Fibroblast of skin of right quadriceps (primary cell): ENCODE results near the gene RPAP3.

ENCODE experiments used
- DNase-seq: peaks from one replicate; pipeline ENCODE4 v3.0.0-alpha.2; 2013

RPAP3 gene

DNA sequence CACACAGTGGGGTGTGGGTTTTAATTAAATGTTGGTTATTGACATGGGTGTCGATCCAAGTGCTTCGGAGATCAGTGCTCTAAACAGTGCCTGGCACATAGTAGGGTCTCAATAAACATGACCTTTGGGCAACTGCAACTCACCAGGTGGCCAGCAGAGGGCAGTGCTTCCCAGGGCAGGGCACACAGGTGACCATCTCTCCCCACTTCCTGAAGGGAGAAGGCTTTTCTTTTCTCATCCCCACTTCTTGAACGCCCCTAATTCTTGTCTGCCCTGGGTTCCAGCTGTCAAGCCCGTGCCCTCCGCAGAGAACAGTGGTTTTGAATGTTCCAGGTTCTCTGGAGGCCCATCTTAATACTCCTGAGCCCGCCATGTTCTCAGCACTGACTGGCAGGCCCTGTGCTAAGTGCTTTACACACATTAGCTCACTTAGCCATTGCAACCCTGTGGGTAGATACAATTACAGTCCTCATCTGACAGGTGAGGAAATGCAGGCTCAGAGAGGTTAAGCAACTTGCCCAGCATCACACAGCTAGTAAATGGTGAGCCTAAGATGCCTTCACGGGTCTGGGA is 36.5 kb upstream of the RPAP3 start:
- DNase-seq: no peak

GRCh38 chr12:47741340-47741703 is 35.5 kb upstream of the RPAP3 start:
- peak; percentile 35 for DNase-seq

DNA sequence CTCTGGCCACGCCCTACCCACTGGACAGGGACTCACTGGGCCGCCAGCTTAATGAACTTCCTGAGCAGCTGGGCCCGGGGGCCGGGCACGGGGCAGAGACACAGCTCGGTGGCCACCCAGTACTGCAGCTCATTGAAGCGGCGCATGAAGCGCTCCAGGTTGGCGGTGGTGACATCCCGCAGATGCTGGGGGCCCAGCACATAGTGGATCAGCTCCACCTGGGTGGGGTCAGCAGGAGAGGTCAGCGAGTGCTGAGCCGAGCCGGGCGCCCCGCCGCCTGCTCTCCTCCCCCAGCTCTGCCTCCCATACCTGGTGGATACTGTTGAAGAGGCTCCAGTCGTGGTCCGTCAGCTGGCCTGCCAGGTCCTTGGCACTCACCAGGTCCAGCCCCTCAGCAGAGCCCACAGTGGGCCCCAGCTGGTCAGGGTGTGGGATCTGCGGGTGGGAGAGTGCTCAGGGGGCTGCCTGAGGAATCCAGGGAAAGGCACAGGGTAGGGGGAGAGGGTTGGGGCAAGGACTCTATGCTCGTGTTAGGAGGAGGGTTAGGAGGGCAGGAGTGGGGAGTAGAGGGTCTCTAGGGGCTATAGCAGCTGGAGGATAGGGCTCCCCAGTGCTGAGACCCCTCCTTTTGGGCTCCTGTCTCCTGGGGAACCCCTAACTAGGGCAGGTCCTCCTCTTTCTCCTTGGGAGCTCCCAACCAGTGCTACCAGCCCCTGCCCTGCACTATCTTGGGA is 34.9 kb upstream of the RPAP3 start:
- DNase-seq: no peak

- DNase-seq: no peak
Observed at GRCh38 chr12:47739979-47740378, 34.1 kb upstream of the RPAP3 start.

- no peak for DNase-seq
Observed at GRCh38 chr12:47739297-47739696, 33.5 kb upstream of the RPAP3 start.

DNA sequence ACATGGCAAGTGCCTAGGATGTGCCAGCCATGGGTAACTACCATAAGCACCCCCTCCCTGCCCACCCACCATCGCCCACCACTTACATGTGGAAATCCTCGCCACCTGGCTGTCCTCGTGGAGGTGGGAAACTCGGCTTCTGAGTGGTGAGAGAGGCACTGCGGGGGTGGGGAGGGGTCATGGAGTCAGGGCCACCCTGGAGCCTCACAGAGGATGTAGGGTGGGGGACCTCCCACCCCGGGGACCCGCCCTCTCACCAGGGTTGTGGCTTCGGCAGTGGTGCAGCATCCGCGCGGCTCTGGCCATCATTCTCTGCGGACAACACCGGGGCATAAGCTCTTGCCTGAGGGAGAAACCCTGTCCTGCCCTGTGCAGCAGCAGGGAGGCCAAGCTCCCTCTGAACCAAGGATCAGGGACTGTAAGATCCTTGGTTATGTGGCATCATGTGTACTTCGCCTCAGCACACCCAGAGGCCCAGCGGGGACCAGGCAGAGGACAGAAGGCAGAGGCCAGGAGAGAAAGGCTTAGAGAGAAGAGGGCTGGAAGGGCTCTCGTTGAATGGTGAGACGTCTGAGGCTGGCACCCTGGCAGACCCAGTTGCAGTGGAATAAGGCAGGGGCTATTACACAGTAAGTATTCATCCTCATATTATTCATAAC is 32.2 kb upstream of the RPAP3 start:
- no peak for DNase-seq

DNA sequence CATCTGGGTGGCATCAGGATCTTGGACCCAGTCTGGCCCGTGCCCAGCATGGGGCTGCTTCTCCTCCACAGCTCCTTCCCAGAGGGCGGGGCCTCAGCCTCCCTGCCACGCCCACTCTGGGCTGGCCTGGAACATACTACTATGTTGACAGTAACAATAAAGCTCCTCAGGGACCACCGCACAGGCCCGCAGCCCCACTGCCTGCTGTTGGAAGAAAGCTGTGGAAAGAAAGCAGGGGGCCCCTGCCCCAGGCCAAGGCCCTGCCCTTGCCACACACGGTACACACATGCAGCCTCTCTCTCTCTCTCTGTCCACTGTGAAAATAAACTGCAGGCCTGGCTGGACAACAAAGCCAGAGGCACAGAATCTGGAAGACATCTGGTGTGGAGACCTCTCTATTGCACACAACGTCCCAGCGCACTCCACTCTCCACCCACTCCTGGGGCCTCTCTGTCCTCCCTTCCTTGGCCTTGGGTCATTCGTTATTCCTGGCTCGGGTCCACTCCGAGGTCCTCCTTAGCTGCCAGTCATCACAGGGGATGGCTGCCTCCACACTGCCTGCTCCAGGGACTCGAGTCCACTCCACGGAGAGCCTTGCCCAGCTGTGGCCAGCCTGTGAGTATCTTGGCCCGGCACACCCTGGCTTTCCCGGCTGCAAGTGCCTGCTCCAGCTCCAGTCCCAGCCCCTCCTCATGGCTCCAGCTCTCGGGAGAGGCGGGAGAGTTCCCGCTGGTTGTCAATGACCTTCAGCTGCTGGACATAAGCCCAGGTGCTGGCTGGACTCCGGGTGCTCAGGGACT is 31.2 kb upstream of the RPAP3 start:
- peak; percentile 27 for DNase-seq

DNA sequence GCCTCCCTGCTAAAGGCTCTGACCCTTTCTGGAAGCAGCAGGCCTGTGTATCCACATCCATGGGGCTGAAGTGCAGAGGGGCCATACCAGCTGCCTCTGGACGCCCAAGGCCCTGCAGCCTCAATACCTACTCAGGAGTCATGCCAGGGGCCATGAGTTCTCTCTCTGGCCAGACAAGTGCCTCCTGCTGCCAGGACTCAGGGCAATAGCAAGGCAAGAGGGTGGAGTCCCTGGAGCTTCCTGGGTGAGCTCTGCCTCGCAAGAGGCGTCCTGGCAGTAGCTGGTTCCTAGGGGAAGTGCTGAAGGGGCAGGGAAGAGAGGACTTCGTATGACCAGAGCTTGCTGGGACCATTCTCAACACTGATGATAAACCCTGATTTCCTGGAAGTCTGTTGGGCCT is 30.4 kb upstream of the RPAP3 start:
- no peak for DNase-seq

DNA sequence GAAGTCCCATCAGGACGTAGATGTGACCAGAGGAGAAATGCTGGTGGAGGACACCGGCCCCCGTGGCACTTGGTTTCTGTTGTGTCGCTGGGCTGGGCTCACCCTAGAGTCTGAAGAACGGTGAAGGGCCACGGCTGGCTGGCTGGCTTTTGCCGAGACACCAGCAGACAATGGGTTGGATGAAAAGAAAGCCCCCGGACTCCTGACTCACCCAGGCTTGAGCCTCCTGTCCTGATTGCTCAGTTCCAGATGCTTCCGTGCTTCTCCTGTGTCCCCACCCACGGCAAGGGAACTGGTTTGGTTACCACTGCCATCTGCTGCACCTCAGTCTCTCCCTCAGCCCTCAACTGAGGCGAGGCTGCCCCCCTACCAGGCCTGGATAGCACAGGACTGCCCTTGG is 29.8 kb upstream of the RPAP3 start:
- no peak for DNase-seq

DNA sequence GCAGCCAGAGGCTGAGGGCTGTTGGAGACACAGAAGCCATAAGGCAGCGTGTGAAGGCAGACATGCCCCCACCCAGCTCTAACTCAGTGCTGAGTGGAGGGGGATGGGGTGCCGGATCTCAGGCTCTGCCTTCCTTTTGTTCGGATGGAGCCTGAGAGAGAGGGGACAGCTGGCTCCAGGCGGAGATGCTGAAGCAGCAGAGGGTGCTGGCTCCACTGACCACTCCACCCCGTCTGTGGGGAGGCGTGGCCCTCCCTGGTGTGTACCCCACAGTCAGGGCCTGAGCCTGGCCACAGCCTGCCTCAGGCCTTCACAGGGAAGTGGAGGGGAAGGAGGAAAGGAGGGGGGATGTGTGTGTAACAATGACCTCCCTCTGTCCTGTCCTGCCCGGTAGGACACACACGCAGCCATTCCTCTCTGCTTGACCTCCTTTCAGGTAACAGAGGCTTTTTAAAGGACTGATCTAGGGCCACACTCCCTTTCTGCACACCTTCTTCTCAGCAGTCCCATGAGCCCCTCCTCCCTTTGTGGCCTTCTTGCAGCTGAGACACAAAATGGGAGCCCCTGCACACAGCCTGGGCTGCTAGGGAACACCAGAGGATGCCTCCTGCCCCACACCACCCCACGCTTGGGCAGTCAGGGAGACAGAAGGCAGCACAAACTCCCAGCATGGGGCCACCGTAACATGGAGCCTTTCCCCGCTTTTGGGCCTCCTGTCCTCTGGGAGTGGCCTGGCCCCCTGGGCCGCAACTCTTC is 29.1 kb upstream of the RPAP3 start:
- DNase-seq: no peak

DNA sequence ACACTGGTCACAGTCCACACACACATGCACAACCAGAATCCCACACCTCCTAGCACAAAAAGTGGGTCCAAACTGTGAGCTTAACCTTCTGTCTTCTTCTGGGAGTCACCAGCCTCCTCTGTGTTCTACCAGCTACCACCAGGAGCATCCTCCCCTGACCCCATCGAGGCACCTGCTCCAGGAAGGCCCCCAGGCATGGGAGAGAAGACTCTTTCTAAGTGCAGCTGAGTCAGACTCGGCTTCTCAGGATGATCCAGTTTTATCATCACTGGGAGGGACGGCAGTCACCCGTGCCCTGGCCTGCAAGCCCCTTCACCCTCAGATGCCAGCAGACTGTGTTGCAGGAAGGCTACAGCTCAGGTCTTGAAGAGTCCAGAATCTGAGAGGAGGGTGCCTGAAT is 27.3 kb upstream of the RPAP3 start:
- DNase-seq: no peak

- no peak for DNase-seq
Observed at GRCh38 chr12:47732504-47732903, 26.7 kb upstream of the RPAP3 start.

- DNase-seq: no peak
Observed at GRCh38 chr12:47731723-47732122, 25.9 kb upstream of the RPAP3 start.

DNA sequence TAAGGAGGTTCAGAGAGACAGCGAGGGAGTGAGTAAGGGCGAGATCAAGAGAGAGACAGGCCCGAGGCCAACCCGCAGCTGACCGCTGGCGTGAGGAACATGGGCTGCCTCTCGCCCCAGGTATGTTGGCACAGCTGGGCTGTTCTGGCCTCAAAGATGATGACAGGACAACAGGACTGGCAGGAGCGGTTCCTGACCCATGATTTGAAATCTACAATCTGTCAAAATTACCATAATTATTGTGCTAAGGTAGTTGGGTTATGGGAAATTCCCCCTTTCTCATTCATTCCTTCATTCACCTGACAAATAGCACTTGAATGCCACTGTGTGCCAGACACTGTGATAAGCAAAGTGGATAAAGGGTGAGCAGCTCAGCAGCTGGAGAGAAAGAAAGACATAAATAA is 24.5 kb upstream of the RPAP3 start:
- no peak for DNase-seq

GRCh38 chr12:47729233-47729632 is 23.4 kb upstream of the RPAP3 start:
- no peak for DNase-seq

GRCh38 chr12:47725893-47726292 is 20.1 kb upstream of the RPAP3 start:
- peak; percentile 88 for DNase-seq

DNA sequence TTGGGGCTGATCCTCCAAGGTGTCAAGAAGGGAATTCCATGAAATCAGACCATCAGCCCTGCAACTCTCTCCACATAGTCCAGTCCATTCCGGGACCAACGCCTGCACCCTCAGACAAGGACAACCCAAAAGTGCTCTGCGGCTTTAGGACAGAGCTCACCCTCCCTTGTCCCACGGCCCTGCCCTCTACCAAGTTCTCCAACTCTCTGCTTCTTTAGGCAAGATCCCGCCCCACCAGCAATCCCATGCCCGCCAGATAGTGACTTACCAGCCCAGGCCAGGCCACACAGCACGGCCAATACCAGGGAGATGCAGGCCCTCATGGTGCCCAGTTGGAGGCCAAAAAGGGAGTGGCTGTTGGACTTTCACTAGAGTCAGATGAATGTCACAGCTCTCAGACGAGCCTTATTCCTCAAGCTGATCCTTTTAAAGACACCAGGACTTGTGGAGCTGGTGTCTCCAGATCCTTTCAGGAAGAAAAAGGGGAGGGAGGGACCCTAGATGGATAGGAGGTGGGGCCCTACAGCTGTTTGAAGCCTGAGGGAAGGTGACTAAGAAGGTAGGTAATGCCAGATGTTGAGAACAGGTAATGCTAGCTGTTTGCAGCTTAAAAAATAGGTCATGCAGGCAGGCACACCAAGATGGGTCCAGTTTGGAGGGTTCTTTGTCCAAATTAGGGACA is 19.4 kb upstream of the RPAP3 start, which contains the start of gene ENDOU:
TSS of gene ENDOU (minus strand) at position 400 of the 682 bp plus-strand sequence. CDS start at position 323, 77 bp downstream.
- no peak for DNase-seq

DNA sequence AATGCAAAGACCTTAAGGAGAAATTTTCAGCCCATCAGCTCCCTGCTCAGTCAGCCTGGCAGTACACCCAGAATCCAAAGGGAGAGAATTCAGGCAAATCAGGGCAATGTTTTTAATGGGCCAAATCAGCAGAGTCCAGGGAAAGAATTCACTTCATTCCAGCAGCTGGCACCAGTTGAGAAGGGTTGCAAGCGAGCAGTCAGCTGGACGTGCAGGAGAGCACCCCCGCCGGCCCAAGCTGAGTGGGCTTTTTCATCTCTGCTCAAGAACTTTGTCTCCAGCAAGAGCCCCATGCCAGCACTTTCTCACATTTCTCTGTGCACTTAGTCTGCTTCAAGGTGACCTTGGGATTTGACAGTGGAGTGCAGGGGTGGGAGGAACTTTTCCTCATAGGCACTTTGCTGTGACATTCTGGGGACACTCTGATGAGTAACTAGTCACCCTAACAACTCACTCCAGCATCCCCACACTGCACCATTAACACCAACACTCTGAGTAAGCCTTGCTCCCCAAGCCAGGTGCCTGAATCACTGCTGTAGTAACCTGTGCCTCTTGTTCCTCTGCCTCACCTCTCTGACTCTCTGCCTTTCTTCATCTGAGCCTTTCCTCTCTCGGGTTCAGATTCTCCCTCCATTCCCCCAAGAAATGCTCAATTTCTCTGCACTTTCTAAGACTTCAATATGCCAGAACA is 17.3 kb upstream of the RPAP3 start:
- DNase-seq: no peak

GRCh38 chr12:47722136-47722834 is 16.5 kb upstream of the RPAP3 start:
- no peak for DNase-seq

GRCh38 chr12:47721431-47721973 is 15.7 kb upstream of the RPAP3 start:
- DNase-seq: no peak

GRCh38 chr12:47718531-47718930 is 12.7 kb upstream of the RPAP3 start:
- no peak for DNase-seq
